ENCODE results near the gene C6orf89.

GRCh38 chr6:36840432-36841403 lies 45.0 kb upstream of the C6orf89 start:
- TF ChIP-seq CTCF (IDR thresholded peaks at IDR 0.05) (no peak), POLR2A (IDR thresholded peaks at IDR 0.05) (peak in 1 of 2 donors; percentile 20)
